Karpas-422 (cell line): Measurements from ENCODE around the gene FHIP2A. TPM values are rescaled to one million over a fixed set of nuclear protein-coding genes. Genes with fewer than 3 reads are reported as not detected.

ENCODE experiments used
- DNase-seq: peaks from one replicate; pipeline ENCODE4 v3.0.0-alpha.2; 2015
- H2AFZ ChIP-seq: fragments of 200-600 bp; sonication (generic); 2 replicates; pipeline ENCODE4 v1.6.1; 2014; ENCODE audit warnings: antibody characterized with exemption, low read length, mixed read lengths
- H3K27ac ChIP-seq: fragments of 200-600 bp; sonication (generic); 2 replicates; pipeline ENCODE4 v1.5.1; 2014; ENCODE audit warnings: mild to moderate bottlenecking, low read length, moderate library complexity
- H3K27me3 ChIP-seq: fragments of 200-600 bp; sonication (generic); 2 replicates; pipeline ENCODE4 v1.6.1; 2014; ENCODE audit warnings: low read length, mixed read lengths
- H3K36me3 ChIP-seq: fragments of 200-600 bp; sonication (generic); 2 replicates; pipeline ENCODE4 v1.6.1; 2014; ENCODE audit warnings: low read length, mixed read lengths; ENCODE audit not compliant: insufficient read depth
- H3K4me1 ChIP-seq: fragments of 200-600 bp; sonication (generic); 2 replicates; pipeline ENCODE4 v1.6.1; 2014; ENCODE audit warnings: mild to moderate bottlenecking, low read length, mixed read lengths
- H3K4me2 ChIP-seq: fragments of 200-600 bp; sonication (generic); 2 replicates; pipeline ENCODE4 v1.6.1; 2014; ENCODE audit warnings: low read length, low read depth, mild to moderate bottlenecking; ENCODE audit not compliant: poor library complexity, severe bottlenecking
- H3K4me3 ChIP-seq: fragments of 200-600 bp; sonication (generic); 2 replicates; pipeline ENCODE4 v1.5.1; 2014; ENCODE audit warnings: mild to moderate bottlenecking, antibody characterized with exemption, low read length, mixed read lengths
- H3K79me2 ChIP-seq: fragments of 200-600 bp; sonication (generic); 2 replicates; pipeline ENCODE4 v1.6.1; 2014; ENCODE audit warnings: mild to moderate bottlenecking, low read length, mixed read lengths
- H3K9ac ChIP-seq: fragments of 200-600 bp; sonication (generic); 2 replicates; pipeline ENCODE4 v1.6.0; 2014; ENCODE audit warnings: low read length
- H3K9me2 ChIP-seq: fragments of 200-600 bp; sonication (generic), shearing (Covaris generic); replicated peaks from 2 replicates; pipeline ENCODE4 v1.6.0; 2014; ENCODE audit warnings: mild to moderate bottlenecking, low read length, moderate library complexity; ENCODE audit not compliant: insufficient read depth
- H3K9me3 ChIP-seq: fragments of 300-700, 200-600 bp; sonication (generic); 2 replicates; pipeline ENCODE4 v1.6.1; 2014; ENCODE audit warnings: low read length, mixed read lengths
- H4K20me1 ChIP-seq: fragments of 200-600 bp; sonication (generic); 2 replicates; pipeline ENCODE4 v1.6.1; 2014; ENCODE audit warnings: mild to moderate bottlenecking, antibody characterized with exemption, low read length, low read depth; ENCODE audit not compliant: insufficient read depth
- total RNA-seq: library from RNA; depleted of rRNA; stranded (reverse); fragments of >200 nt; shearing (Covaris generic); gene quantifications from 2 replicates; pipeline ENCODE4 v1.2.3, GENCODE V29; 2014; ENCODE audit warnings: low replicate concordance

FHIP2A gene
- total RNA-seq, 1 experiment from 2014 or later, result 21.7 TPM

DNA sequence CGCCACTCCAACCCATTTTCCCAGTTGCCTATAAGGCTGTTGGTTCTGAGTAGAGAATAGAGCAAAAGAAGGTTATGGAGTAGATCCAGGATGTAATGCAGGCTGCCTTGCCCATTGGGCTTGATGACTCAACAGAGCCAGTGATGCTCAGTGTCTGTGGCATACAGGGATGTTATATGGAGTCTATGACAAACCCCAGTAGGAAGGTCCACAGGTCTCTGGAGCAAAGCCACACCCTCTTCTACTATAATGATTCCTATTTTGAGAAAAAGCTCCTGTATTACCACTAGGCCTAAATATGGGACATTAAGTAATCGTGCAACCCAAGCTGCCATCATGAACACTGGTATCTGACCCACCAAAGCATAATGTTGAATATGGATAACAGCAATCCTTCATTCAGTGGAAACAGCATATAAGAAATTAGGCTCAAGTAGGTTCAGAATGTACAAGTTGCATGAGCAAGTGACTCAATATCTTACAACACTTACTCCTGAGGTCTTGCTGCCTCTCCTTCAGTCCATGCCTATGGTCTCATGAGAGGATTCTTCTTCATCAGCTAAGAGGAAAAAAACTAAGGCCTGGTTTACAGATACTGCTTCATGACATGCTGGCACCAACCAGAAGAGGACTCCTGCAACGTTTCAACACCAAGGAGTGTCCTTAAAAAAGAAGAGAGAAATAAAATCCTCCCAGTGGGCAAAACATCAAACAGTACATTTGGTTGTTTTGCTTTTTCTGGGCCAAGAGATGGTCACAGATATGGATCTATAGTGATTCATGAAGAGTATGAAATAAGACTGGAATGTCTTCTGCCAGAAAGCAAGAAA, 14.8 kb upstream of the FHIP2A start:
- no peaks in the 10 kb centered on the region for H4K20me1 ChIP-seq
- no peak overlapping the region for H3K4me2 ChIP-seq
- H2AFZ ChIP-seq, result no peak overlapping the region
- no peaks in the 10 kb centered on the region for H3K9me2 ChIP-seq
- no peak for DNase-seq
- no peaks in the 10 kb centered on the region for H3K79me2 ChIP-seq
- H3K4me1 ChIP-seq, result no peaks in the 10 kb centered on the region
- no peaks in the 10 kb centered on the region for H3K9me3 ChIP-seq
- H3K9ac ChIP-seq, result no peak overlapping the region
- no peaks in the 10 kb centered on the region for H3K36me3 ChIP-seq
- no peak overlapping the region for H3K27ac ChIP-seq
- no peaks in the 10 kb centered on the region for H3K27me3 ChIP-seq
- no peak overlapping the region for H3K4me3 ChIP-seq

GRCh38 chr10:114808982-114809381, 12.6 kb upstream of the FHIP2A start:
- H3K79me2 ChIP-seq, result no peaks in the 10 kb centered on the region
- no peaks in the 10 kb centered on the region for H3K9me2 ChIP-seq

DNA sequence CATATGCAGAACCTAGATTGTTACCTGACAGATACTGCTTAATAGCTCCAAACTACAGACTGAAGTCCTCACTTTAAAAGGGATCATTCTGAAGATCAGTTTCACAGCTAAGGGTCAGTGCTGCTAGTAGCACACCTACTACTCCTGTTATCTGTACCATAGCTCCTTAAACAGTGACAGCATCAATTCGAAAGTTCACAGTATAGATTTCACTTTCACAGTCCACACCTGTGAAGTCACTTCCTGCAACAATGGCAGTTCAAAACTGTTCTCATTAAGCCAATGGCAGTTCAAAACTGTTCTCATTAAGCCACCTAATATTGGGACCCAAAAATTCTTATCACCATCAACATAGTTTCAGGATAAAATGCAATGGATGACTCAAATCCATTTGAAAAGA, 10.7 kb upstream of the FHIP2A start:
- Histone ChIP-seq H3K27me3 (no peaks in the 10 kb centered on the region), H3K4me2 (no peak overlapping the region), H2AFZ (no peak overlapping the region), H3K4me3 (no peak overlapping the region), H4K20me1 (no peaks in the 10 kb centered on the region), H3K36me3 (no peaks in the 10 kb centered on the region), H3K9ac (no peak overlapping the region), H3K27ac (no peak overlapping the region), H3K9me3 (no peaks in the 10 kb centered on the region), H3K4me1 (no peaks in the 10 kb centered on the region), H3K9me2 (no peaks in the 10 kb centered on the region), H3K79me2 (no peaks in the 10 kb centered on the region)
- no peak for DNase-seq

More at GRCh38 chr10:114808982-114809381, 12.6 kb upstream of the FHIP2A start:
- Histone ChIP-seq H4K20me1 (no peaks in the 10 kb centered on the region), H3K27ac (no peak overlapping the region), H3K9me3 (no peaks in the 10 kb centered on the region), H3K9ac (no peak overlapping the region), H3K4me1 (no peaks in the 10 kb centered on the region), H2AFZ (no peak overlapping the region), H3K4me2 (no peak overlapping the region), H3K36me3 (no peaks in the 10 kb centered on the region), H3K4me3 (no peak overlapping the region), H3K27me3 (no peaks in the 10 kb centered on the region)
- no peak for DNase-seq

GRCh38 chr10:114811862-114812261, 9.7 kb upstream of the FHIP2A start:
- no peak overlapping the region for H3K4me2 ChIP-seq
- no peaks in the 10 kb centered on the region for H3K79me2 ChIP-seq
- H3K4me3 ChIP-seq, result no peak overlapping the region
- no peak overlapping the region for H3K27ac ChIP-seq
- H2AFZ ChIP-seq, result no peak overlapping the region
- no peak overlapping the region for H3K9ac ChIP-seq
- no peak for DNase-seq
- H3K27me3 ChIP-seq, result no peaks in the 10 kb centered on the region
- no peaks in the 10 kb centered on the region for H3K9me2 ChIP-seq
- no peaks in the 10 kb centered on the region for H3K36me3 ChIP-seq
- H3K4me1 ChIP-seq, result no peaks in the 10 kb centered on the region
- no peaks in the 10 kb centered on the region for H3K9me3 ChIP-seq
- no peaks in the 10 kb centered on the region for H4K20me1 ChIP-seq

GRCh38 chr10:114815791-114816190, 5.8 kb upstream of the FHIP2A start:
- Histone ChIP-seq H3K9me3 (no peaks in the 10 kb centered on the region), H3K4me2 (no peak overlapping the region), H3K4me1 (peaks cover 5% of the 10 kb centered on the region), H3K36me3 (no peaks in the 10 kb centered on the region), H3K27me3 (no peaks in the 10 kb centered on the region), H3K9me2 (no peaks in the 10 kb centered on the region), H2AFZ (no peak overlapping the region), H3K4me3 (no peak overlapping the region), H3K9ac (no peak overlapping the region), H4K20me1 (no peaks in the 10 kb centered on the region), H3K79me2 (no peaks in the 10 kb centered on the region), H3K27ac (no peak overlapping the region)
- no peak for DNase-seq

DNA sequence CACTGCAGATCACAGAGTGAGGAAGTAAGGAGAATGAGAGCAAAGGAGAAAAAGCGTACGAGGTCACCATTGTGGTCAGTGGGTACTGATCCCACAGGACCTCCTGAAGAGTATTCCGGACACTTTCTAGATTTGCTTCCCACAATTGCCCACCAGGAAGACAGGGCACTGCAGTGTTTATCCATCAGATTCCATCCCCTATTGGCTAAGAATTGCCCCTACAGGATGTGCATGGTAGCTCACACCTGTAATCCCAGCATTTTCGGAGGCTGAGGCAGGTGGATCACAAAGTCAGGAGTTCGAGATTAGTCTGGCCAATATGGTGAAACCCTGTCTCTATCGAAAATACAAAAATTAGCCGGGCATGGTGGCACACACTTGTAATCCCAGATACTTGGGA, 5.3 kb upstream of the FHIP2A start:
- Histone ChIP-seq H3K9ac (no peak overlapping the region), H2AFZ (no peak overlapping the region), H3K4me2 (no peak overlapping the region), H3K9me3 (no peaks in the 10 kb centered on the region), H3K4me3 (no peak overlapping the region), H3K4me1 (peaks cover 10% of the 10 kb centered on the region), H3K36me3 (no peaks in the 10 kb centered on the region), H3K9me2 (no peaks in the 10 kb centered on the region), H3K79me2 (no peaks in the 10 kb centered on the region), H3K27me3 (no peaks in the 10 kb centered on the region), H4K20me1 (no peaks in the 10 kb centered on the region), H3K27ac (no peak overlapping the region)
- no peak for DNase-seq

GRCh38 chr10:114819322-114819721, 2.3 kb upstream of the FHIP2A start:
- H3K9me2 ChIP-seq, result no peaks in the 10 kb centered on the region
- H2AFZ ChIP-seq, result no peak overlapping the region
- H3K9me3 ChIP-seq, result no peaks in the 10 kb centered on the region
- no peak overlapping the region for H3K9ac ChIP-seq
- H3K27ac ChIP-seq, result no peak overlapping the region
- H3K36me3 ChIP-seq, result no peaks in the 10 kb centered on the region
- H3K79me2 ChIP-seq, result peaks cover 18% of the 10 kb centered on the region
- DNase-seq, result no peak
- H3K4me1 ChIP-seq, result peaks cover 22% of the 10 kb centered on the region
- H3K27me3 ChIP-seq, result no peaks in the 10 kb centered on the region
- no peak overlapping the region for H3K4me2 ChIP-seq
- no peaks in the 10 kb centered on the region for H4K20me1 ChIP-seq
- H3K4me3 ChIP-seq, result no peak overlapping the region

GRCh38 chr10:114821915-114822443, 399 bp downstream of the FHIP2A start:
- Histone ChIP-seq H4K20me1 (no peaks in the 10 kb centered on the region; the same call in 1 of the 2 replicates), H3K4me3 (peak overlapping the region; percentile 87), H3K9me2 (no peaks in the 10 kb centered on the region), H3K79me2 (peaks cover 42% of the 10 kb centered on the region), H3K36me3 (no peaks in the 10 kb centered on the region), H3K9me3 (no peaks in the 10 kb centered on the region), H3K4me2 (peak overlapping the region; percentile 79), H3K27me3 (no peaks in the 10 kb centered on the region), H3K27ac (no peak overlapping the region; the same call in 1 of the 2 replicates), H3K9ac (peak overlapping the region; percentile 95), H3K4me1 (peaks cover 36% of the 10 kb centered on the region), H2AFZ (peak overlapping the region; percentile 82; the same call in 1 of the 2 replicates)
- no peak for DNase-seq
